SK-N-MC (cell line): ENCODE data around the gene ANKRD7.

Source experiments
- EZH2 ChIP-seq: fragments of 200-600 bp; sonication (generic); IDR thresholded peaks from one replicate; pipeline ENCODE4 v1.6.1; 2017; ENCODE audit warnings: antibody characterized with exemption
- FOXP2 ChIP-seq: optimal IDR thresholded peaks from 2 replicates; pipeline ENCODE3; 2011; ENCODE audit warnings: mild to moderate bottlenecking, moderate library complexity; ENCODE audit not compliant: insufficient read depth; ENCODE audit errors: extremely low read length, control extremely low read depth
- POLR2AphosphoS5 ChIP-seq: IDR thresholded peaks from 2 replicates; pipeline ENCODE4 v1.6.1; 2012; ENCODE audit warnings: mild to moderate bottlenecking, low read depth, low read length, borderline replicate concordance

DNA sequence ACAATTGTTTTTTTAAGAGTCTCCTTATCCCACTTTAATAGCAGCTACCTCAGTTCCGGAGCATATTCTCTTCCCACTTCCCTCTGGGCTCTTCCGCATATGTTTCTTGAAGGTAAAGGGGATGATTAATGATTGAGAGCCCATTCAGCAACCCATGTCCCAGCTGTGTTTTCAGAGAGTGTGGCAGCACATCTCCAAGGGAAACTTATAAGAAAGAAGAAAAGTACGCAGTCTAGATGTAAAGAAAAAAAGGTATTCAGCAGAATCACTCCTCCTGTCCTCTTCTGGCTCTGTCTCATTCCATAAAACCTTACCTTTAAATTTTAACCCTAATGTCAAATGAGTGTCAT is 9.7 kb upstream of the ANKRD7 start:
- no peak for TF ChIP-seq POLR2AphosphoS5
- TF ChIP-seq FOXP2, result no peak
- TF ChIP-seq EZH2, result no peak
